HG03097 (cell line): ENCODE results near the gene SLC15A5.

ENCODE experiments used
- ATAC-seq: cut with Tn5 transposase; IDR thresholded peaks from one replicate; pipeline ENCODE4 v1.9.1; 2021; ENCODE audit not compliant: unreplicated experiment, low FRiP score

Gene SLC15A5

GRCh38 chr12:16277585-16277984 is at the start of gene SLC15A5:
TSS of gene SLC15A5 (minus strand) at chr12:16277685. CDS start at chr12:16277685, 0 bp downstream.
- ATAC-seq: no peak

GRCh38 chr12:16325426-16325825 is 47.9 kb upstream of the SLC15A5 start:
- ATAC-seq: no peak

- no peak for ATAC-seq
Observed at GRCh38 chr12:16324772-16325171, 47.3 kb upstream of the SLC15A5 start.

- ATAC-seq: no peak
Observed at GRCh38 chr12:16324272-16324671, 46.8 kb upstream of the SLC15A5 start.

GRCh38 chr12:16323638-16324037 is 46.2 kb upstream of the SLC15A5 start:
- ATAC-seq: no peak

GRCh38 chr12:16323010-16323409 is 45.5 kb upstream of the SLC15A5 start:
- ATAC-seq: no peak

- ATAC-seq: no peak
Observed at GRCh38 chr12:16310934-16311333, 33.4 kb upstream of the SLC15A5 start.

GRCh38 chr12:16307856-16308475 is 30.5 kb upstream of the SLC15A5 start:
- no peak for ATAC-seq

GRCh38 chr12:16303939-16304338 is 26.5 kb upstream of the SLC15A5 start:
- no peak for ATAC-seq

- no peak for ATAC-seq
Observed at GRCh38 chr12:16300736-16301135, 23.3 kb upstream of the SLC15A5 start.

- no peak for ATAC-seq
Observed at GRCh38 chr12:16300122-16300521, 22.6 kb upstream of the SLC15A5 start.

GRCh38 chr12:16299403-16299802 is 21.9 kb upstream of the SLC15A5 start:
- no peak for ATAC-seq

GRCh38 chr12:16297521-16297920 is 20.0 kb upstream of the SLC15A5 start:
- ATAC-seq: no peak

GRCh38 chr12:16294376-16294956 is 17.0 kb upstream of the SLC15A5 start:
- ATAC-seq: no peak

- no peak for ATAC-seq
Observed at GRCh38 chr12:16291032-16291431, 13.5 kb upstream of the SLC15A5 start.

- ATAC-seq: no peak
Observed at GRCh38 chr12:16285586-16285985, 8.1 kb upstream of the SLC15A5 start.

GRCh38 chr12:16282978-16283377 is 5.5 kb upstream of the SLC15A5 start:
- ATAC-seq: no peak

GRCh38 chr12:16282081-16282480 is 4.6 kb upstream of the SLC15A5 start:
- no peak for ATAC-seq

- no peak for ATAC-seq
Observed at GRCh38 chr12:16281157-16281556, 3.7 kb upstream of the SLC15A5 start.

- no peak for ATAC-seq
Observed at GRCh38 chr12:16272222-16272621, 5.3 kb downstream of the SLC15A5 start.

GRCh38 chr12:16271062-16271461 is 6.4 kb downstream of the SLC15A5 start:
- ATAC-seq: no peak

- ATAC-seq: no peak
Observed at GRCh38 chr12:16269946-16270345, 7.5 kb downstream of the SLC15A5 start.

- no peak for ATAC-seq
Observed at GRCh38 chr12:16266085-16266484, 11.4 kb downstream of the SLC15A5 start.
